GM23338 (cell line): Measurements from ENCODE around the gene PARD3.

Experiments
- CTCF ChIP-seq, 2 experiments: fragments of 200-600 bp in 1 of 2; sonication (generic) in 1 of 2; conservative IDR thresholded peaks; 2 replicates each; pipeline versions ENCODE4 v1.5.1 to v1.6.1; 2016 to 2017; ENCODE audit warnings: antibody characterized with exemption in 2 of 2, low read depth in 2 of 2, mild to moderate bottlenecking in 2 of 2, moderate library complexity in 1 of 2
- EZH2 ChIP-seq: fragments of 200-600 bp; sonication (generic); IDR thresholded peaks from one replicate; pipeline ENCODE4 v1.8.0; 2017; ENCODE audit warnings: antibody characterized with exemption, mild to moderate bottlenecking, low read depth; ENCODE audit not compliant: unreplicated experiment
- EZH2phosphoT487 ChIP-seq: fragments of 200-600 bp; sonication (generic); IDR thresholded peaks from one replicate; pipeline ENCODE4 v1.8.1; 2018; ENCODE audit warnings: antibody characterized with exemption; ENCODE audit not compliant: unreplicated experiment
- JUNB ChIP-seq: IDR thresholded peaks from one replicate; pipeline ENCODE4 v1.6.1; 2016; ENCODE audit warnings: antibody characterized with exemption; ENCODE audit not compliant: unreplicated experiment
- POLR2AphosphoS5 ChIP-seq: IDR thresholded peaks from 2 replicates; pipeline ENCODE4 v1.6.1; 2016; ENCODE audit warnings: antibody characterized with exemption, low read depth
- ZNF331 ChIP-seq: fragments of 250-450 bp; sonication (Bioruptor Pico); IDR thresholded peaks from 2 replicates; pipeline ENCODE4 v1.5.0; 2020; ENCODE audit warnings: low read depth, mild to moderate bottlenecking, moderate library complexity

GRCh38 chr10:34150103-34150502 is 665.0 kb downstream of the PARD3 start:
- TF ChIP-seq EZH2, result no peak
- no peak for TF ChIP-seq EZH2phosphoT487
- no peak for TF ChIP-seq CTCF (conservative IDR thresholded peaks at IDR 0.05; ENCODE audit: low read depth in 2 of 2)
- TF ChIP-seq JUNB, result no peak
- no peak for TF ChIP-seq POLR2AphosphoS5
- no peak for TF ChIP-seq ZNF331
